ENCODE measurements around the gene ACVRL1.

GRCh38 chr12:51874486-51874885 is 32.8 kb upstream of the ACVRL1 start:
- TF ChIP-seq CEBPB (IDR thresholded peaks at IDR 0.05): no peak
- TF ChIP-seq YY1 (IDR thresholded peaks at IDR 0.05; ENCODE audit: low read depth): no peak
- no peak for TF ChIP-seq REST (IDR thresholded peaks at IDR 0.05; ENCODE audit: low read depth)
- no peak for TF ChIP-seq EP300 (IDR thresholded peaks at IDR 0.05; ENCODE audit: borderline replicate concordance)
- TF ChIP-seq MAX (IDR thresholded peaks at IDR 0.05): no peak
- TF ChIP-seq CREB1 (IDR thresholded peaks at IDR 0.05; ENCODE audit: low read depth): no peak
- TF ChIP-seq EGR1 (IDR thresholded peaks at IDR 0.05): no peak
- TF ChIP-seq RAD21 (IDR thresholded peaks at IDR 0.05; ENCODE audit: low read depth): no peak
- TF ChIP-seq NFIC (IDR thresholded peaks at IDR 0.05): no peak
- TF ChIP-seq TCF12 (IDR thresholded peaks at IDR 0.05; ENCODE audit: low read depth): no peak
- no peak for TF ChIP-seq USF1 (IDR thresholded peaks at IDR 0.05)
- TF ChIP-seq TEAD4 (IDR thresholded peaks at IDR 0.05): no peak
- no peak for TF ChIP-seq TAF1 (IDR thresholded peaks at IDR 0.05; ENCODE audit: low read depth)
- no peak for TF ChIP-seq FOXM1 (IDR thresholded peaks at IDR 0.05; ENCODE audit: borderline replicate concordance, low read depth)

Measured in Ishikawa (cell line).